ENCODE measurements around the gene NCAPG. TPM values are rescaled to one million over a fixed set of nuclear protein-coding genes. Genes with fewer than 3 reads are reported as not detected.

Gene NCAPG
- total RNA-seq, 4 donors from 2014 or later = 0.33 to 2.2 (median 1.7) TPM

- no peak for TF ChIP-seq CTCF (IDR thresholded peaks at IDR 0.05; ENCODE audit: low read depth)
These were observed 43.8 kb upstream of the NCAPG start for GRCh38 chr4:17766826-17767458.

GRCh38 chr4:17769406-17770174 lies 41.2 kb upstream of the NCAPG start:
- TF ChIP-seq CTCF (IDR thresholded peaks at IDR 0.05; ENCODE audit: low read depth) = no peak

GRCh38 chr4:17770845-17771244 lies 39.9 kb upstream of the NCAPG start:
- no peak for TF ChIP-seq CTCF (IDR thresholded peaks at IDR 0.05; ENCODE audit: low read depth)

- TF ChIP-seq CTCF (IDR thresholded peaks at IDR 0.05; ENCODE audit: low read depth) = no peak
These were observed 39.4 kb upstream of the NCAPG start for GRCh38 chr4:17771284-17771908.

GRCh38 chr4:17773135-17773698 lies 37.6 kb upstream of the NCAPG start:
- TF ChIP-seq CTCF (IDR thresholded peaks at IDR 0.05; ENCODE audit: low read depth) = no peak

GRCh38 chr4:17778431-17778830 lies 32.3 kb upstream of the NCAPG start:
- TF ChIP-seq CTCF (IDR thresholded peaks at IDR 0.05; ENCODE audit: low read depth) = no peak
